ENCODE measurements around the gene KLHL1.

The KLHL1 gene

DNA sequence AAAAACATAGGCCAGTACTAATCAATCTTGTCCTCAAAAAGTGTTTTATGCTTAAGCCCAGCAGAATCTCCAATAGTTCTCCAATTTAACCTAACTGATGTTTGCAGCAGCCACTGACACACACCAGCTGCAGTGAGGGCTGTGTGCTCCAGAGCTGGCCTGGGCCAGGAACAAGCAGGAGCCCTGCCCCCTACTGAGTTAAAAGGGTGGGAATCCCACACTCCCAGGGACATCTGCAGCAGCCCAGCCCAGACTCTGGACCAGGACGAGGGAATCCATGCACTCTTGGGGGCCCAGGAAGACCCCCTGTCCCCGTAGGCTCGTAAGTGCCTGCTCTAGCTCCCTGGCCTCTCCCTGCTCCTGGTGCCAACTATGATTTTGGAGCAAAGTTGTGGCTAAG lies 92.1 kb downstream of the KLHL1 start:
- WGBS (ENCODE audit: insufficient coverage, insufficient read length), result no CpG with 5 or more reads among the region's 3 CpGs
- no peaks in the 10 kb centered on the region for H3K9me3 ChIP-seq (ENCODE audit: control insufficient read depth, insufficient read depth, low read length)
- H3K27me3 ChIP-seq (ENCODE audit: control insufficient read depth, insufficient read depth, low read length), result no peaks in the 10 kb centered on the region
- H3K36me3 ChIP-seq (ENCODE audit: control insufficient read depth, insufficient read depth, low read length), result no peaks in the 10 kb centered on the region
- H3K4me1 ChIP-seq (ENCODE audit: control insufficient read depth, insufficient read depth, low read length), result no peaks in the 10 kb centered on the region
- no peak for DNase-seq (ENCODE audit: low read depth, low spot score)
- H3K4me3 ChIP-seq (ENCODE audit: low read length), result no peak overlapping the region
- no peak overlapping the region for H3K27ac ChIP-seq (ENCODE audit: low read length)

GRCh38 chr13:70014337-70014736 lies 93.9 kb downstream of the KLHL1 start:
- no peak for DNase-seq (ENCODE audit: low read depth, low spot score)
- H3K36me3 ChIP-seq (ENCODE audit: control insufficient read depth, insufficient read depth, low read length), result no peaks in the 10 kb centered on the region
- no peaks in the 10 kb centered on the region for H3K4me1 ChIP-seq (ENCODE audit: control insufficient read depth, insufficient read depth, low read length)
- H3K27me3 ChIP-seq (ENCODE audit: control insufficient read depth, insufficient read depth, low read length), result no peaks in the 10 kb centered on the region
- H3K9me3 ChIP-seq (ENCODE audit: control insufficient read depth, insufficient read depth, low read length), result no peaks in the 10 kb centered on the region
- no peak overlapping the region for H3K4me3 ChIP-seq (ENCODE audit: low read length)
- no peak overlapping the region for H3K27ac ChIP-seq (ENCODE audit: low read length)

GRCh38 chr13:69999875-70000274 lies 108.4 kb downstream of the KLHL1 start:
- Histone ChIP-seq H3K27me3 (ENCODE audit: control insufficient read depth, insufficient read depth, low read length) (no peaks in the 10 kb centered on the region), H3K36me3 (ENCODE audit: control insufficient read depth, insufficient read depth, low read length) (no peaks in the 10 kb centered on the region), H3K9me3 (ENCODE audit: control insufficient read depth, insufficient read depth, low read length) (no peaks in the 10 kb centered on the region), H3K4me1 (ENCODE audit: control insufficient read depth, insufficient read depth, low read length) (no peaks in the 10 kb centered on the region), H3K4me3 (ENCODE audit: low read length) (no peak overlapping the region), H3K27ac (ENCODE audit: low read length) (no peak overlapping the region)
- WGBS (ENCODE audit: insufficient coverage, insufficient read length), result no CpG with 5 or more reads among the region's 2 CpGs
- no peak for DNase-seq (ENCODE audit: low read depth, low spot score)

GRCh38 chr13:69997061-69997460 lies 111.2 kb downstream of the KLHL1 start:
- Histone ChIP-seq H3K4me3 (ENCODE audit: low read length) (no peak overlapping the region), H3K4me1 (ENCODE audit: control insufficient read depth, insufficient read depth, low read length) (no peaks in the 10 kb centered on the region), H3K36me3 (ENCODE audit: control insufficient read depth, insufficient read depth, low read length) (no peaks in the 10 kb centered on the region), H3K27ac (ENCODE audit: low read length) (no peak overlapping the region), H3K27me3 (ENCODE audit: control insufficient read depth, insufficient read depth, low read length) (no peaks in the 10 kb centered on the region), H3K9me3 (ENCODE audit: control insufficient read depth, insufficient read depth, low read length) (no peaks in the 10 kb centered on the region)
- DNase-seq (ENCODE audit: low read depth, low spot score), result no peak
- WGBS (ENCODE audit: insufficient coverage, insufficient read length), result no CpG with 5 or more reads among the region's 4 CpGs

DNA sequence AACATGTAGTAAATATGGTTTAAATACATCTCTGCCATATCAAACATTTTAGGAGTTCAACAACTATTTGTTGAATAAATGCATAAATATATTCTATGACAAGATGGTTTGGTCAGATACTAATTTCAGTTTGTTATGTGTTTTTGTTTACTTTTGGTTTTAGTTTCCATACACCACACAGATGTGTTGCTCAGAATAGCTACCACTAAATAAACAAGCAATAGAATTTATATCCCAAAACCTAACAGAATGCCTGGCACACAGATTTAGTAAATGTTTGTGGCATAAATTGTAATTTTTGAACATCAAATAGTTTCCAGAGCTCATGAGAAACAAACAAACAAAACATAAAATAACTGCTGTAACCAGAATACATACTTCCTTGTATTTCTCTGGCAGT lies 127.5 kb downstream of the KLHL1 start:
- no peak overlapping the region for H3K27ac ChIP-seq (ENCODE audit: low read length)
- H3K4me1 ChIP-seq (ENCODE audit: control insufficient read depth, insufficient read depth, low read length), result no peaks in the 10 kb centered on the region
- no peaks in the 10 kb centered on the region for H3K36me3 ChIP-seq (ENCODE audit: control insufficient read depth, insufficient read depth, low read length)
- no peak for DNase-seq (ENCODE audit: low read depth, low spot score)
- H3K27me3 ChIP-seq (ENCODE audit: control insufficient read depth, insufficient read depth, low read length), result no peaks in the 10 kb centered on the region
- no peak overlapping the region for H3K4me3 ChIP-seq (ENCODE audit: low read length)
- no peaks in the 10 kb centered on the region for H3K9me3 ChIP-seq (ENCODE audit: control insufficient read depth, insufficient read depth, low read length)

DNA sequence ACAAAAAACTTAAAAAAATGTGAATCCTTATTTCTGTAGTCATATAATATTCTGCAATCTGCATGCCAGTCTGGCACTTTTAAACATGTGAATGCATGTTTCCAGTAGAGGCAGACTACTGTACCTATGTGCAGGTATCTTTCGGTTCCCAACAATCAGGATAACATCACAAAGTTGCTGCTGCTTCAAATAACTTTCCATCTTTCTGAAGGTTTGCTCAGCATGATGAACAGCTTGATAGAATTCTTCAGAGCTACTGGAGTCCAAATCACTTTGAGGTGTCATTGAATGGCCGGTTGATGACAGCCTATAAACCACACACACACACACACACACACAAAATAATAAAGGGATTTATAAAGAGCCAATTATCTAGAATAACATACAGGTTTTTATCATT lies 132.8 kb downstream of the KLHL1 start:
- Histone ChIP-seq H3K27me3 (ENCODE audit: control insufficient read depth, insufficient read depth, low read length) (no peaks in the 10 kb centered on the region), H3K27ac (ENCODE audit: low read length) (no peak overlapping the region), H3K36me3 (ENCODE audit: control insufficient read depth, insufficient read depth, low read length) (no peaks in the 10 kb centered on the region), H3K9me3 (ENCODE audit: control insufficient read depth, insufficient read depth, low read length) (no peaks in the 10 kb centered on the region), H3K4me3 (ENCODE audit: low read length) (no peak overlapping the region), H3K4me1 (ENCODE audit: control insufficient read depth, insufficient read depth, low read length) (no peaks in the 10 kb centered on the region)
- no peak for DNase-seq (ENCODE audit: low read depth, low spot score)
- WGBS (ENCODE audit: insufficient coverage, insufficient read length), result no CpG with 5 or more reads among the region's 2 CpGs

DNA sequence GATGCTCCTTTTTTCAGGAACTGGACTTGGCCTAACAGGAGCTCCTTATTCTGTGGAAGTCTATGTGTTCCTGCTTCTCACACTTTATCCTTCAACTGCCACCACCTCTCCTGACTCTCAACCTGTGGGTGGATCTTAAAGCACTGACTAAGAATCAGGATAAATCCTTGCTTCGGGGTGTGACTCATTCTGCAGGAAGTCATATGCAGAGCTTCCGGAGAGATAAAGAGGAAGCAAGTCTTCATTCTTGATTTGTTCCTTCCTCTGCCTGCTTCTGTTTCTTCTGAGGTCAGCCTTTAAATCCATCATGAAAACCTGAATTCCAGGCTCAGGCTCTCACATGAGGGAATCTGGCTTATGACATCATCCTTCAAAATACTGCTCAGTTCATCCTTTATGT lies 137.7 kb downstream of the KLHL1 start:
- H3K27me3 ChIP-seq (ENCODE audit: control insufficient read depth, insufficient read depth, low read length), result no peaks in the 10 kb centered on the region
- no CpG with 5 or more reads among the region's 2 CpGs for WGBS (ENCODE audit: insufficient coverage, insufficient read length)
- no peaks in the 10 kb centered on the region for H3K4me1 ChIP-seq (ENCODE audit: control insufficient read depth, insufficient read depth, low read length)
- H3K9me3 ChIP-seq (ENCODE audit: control insufficient read depth, insufficient read depth, low read length), result no peaks in the 10 kb centered on the region
- H3K4me3 ChIP-seq (ENCODE audit: low read length), result no peak overlapping the region
- H3K27ac ChIP-seq (ENCODE audit: low read length), result no peak overlapping the region
- no peaks in the 10 kb centered on the region for H3K36me3 ChIP-seq (ENCODE audit: control insufficient read depth, insufficient read depth, low read length)
- DNase-seq (ENCODE audit: low read depth, low spot score), result no peak

- H3K27me3 ChIP-seq (ENCODE audit: control insufficient read depth, insufficient read depth, low read length), result no peaks in the 10 kb centered on the region
- WGBS (ENCODE audit: insufficient coverage, insufficient read length), result no CpG with 5 or more reads among the region's 2 CpGs
- no peaks in the 10 kb centered on the region for H3K9me3 ChIP-seq (ENCODE audit: control insufficient read depth, insufficient read depth, low read length)
- H3K27ac ChIP-seq (ENCODE audit: low read length), result no peak overlapping the region
- DNase-seq (ENCODE audit: low read depth, low spot score), result no peak
- no peak overlapping the region for H3K4me3 ChIP-seq (ENCODE audit: low read length)
- H3K36me3 ChIP-seq (ENCODE audit: control insufficient read depth, insufficient read depth, low read length), result no peaks in the 10 kb centered on the region
- peaks cover 2% of the 10 kb centered on the region; the same call in 1 of the 2 replicates for H3K4me1 ChIP-seq (ENCODE audit: control insufficient read depth, insufficient read depth, low read length)
These were observed 149.2 kb downstream of the KLHL1 start for GRCh38 chr13:69959046-69959445.

DNA sequence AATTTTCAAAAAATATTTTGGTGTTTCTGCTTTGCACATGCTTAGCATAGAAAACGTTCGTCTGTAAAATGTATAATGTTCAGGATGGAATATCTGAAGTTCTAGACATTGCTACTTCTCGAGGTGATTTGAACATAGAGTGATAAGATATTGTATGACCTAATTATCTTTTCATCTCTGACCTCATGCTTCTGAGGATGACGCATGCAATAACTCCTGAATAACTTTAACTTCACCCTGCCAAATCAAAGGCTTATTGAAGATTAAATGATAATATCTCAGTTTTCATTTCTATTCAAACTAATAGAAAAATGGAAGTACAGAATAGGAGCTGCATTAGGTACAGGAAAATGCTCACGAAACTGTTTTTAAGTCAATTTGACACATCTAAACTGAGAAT lies 151.4 kb downstream of the KLHL1 start:
- no peaks in the 10 kb centered on the region for H3K36me3 ChIP-seq (ENCODE audit: control insufficient read depth, insufficient read depth, low read length)
- no peak for DNase-seq (ENCODE audit: low read depth, low spot score)
- no peak overlapping the region for H3K27ac ChIP-seq (ENCODE audit: low read length)
- H3K9me3 ChIP-seq (ENCODE audit: control insufficient read depth, insufficient read depth, low read length), result no peaks in the 10 kb centered on the region
- H3K4me3 ChIP-seq (ENCODE audit: low read length), result no peak overlapping the region
- no CpG with 5 or more reads among the region's 5 CpGs for WGBS (ENCODE audit: insufficient coverage, insufficient read length)
- no peaks in the 10 kb centered on the region for H3K27me3 ChIP-seq (ENCODE audit: control insufficient read depth, insufficient read depth, low read length)
- H3K4me1 ChIP-seq (ENCODE audit: control insufficient read depth, insufficient read depth, low read length), result peaks cover 2% of the 10 kb centered on the region; the same call in 1 of the 2 replicates

GRCh38 chr13:69956349-69956748 lies 151.9 kb downstream of the KLHL1 start:
- Histone ChIP-seq H3K27me3 (ENCODE audit: control insufficient read depth, insufficient read depth, low read length) (no peaks in the 10 kb centered on the region), H3K27ac (ENCODE audit: low read length) (no peak overlapping the region), H3K36me3 (ENCODE audit: control insufficient read depth, insufficient read depth, low read length) (no peaks in the 10 kb centered on the region), H3K4me1 (ENCODE audit: control insufficient read depth, insufficient read depth, low read length) (peaks cover 2% of the 10 kb centered on the region; the same call in 1 of the 2 replicates), H3K4me3 (ENCODE audit: low read length) (no peak overlapping the region), H3K9me3 (ENCODE audit: control insufficient read depth, insufficient read depth, low read length) (no peaks in the 10 kb centered on the region)
- DNase-seq (ENCODE audit: low read depth, low spot score), result no peak
- WGBS (ENCODE audit: insufficient coverage, insufficient read length), result no CpG with 5 or more reads among the region's 2 CpGs

GRCh38 chr13:69955271-69955670 lies 153.0 kb downstream of the KLHL1 start:
- Histone ChIP-seq H3K4me3 (ENCODE audit: low read length) (no peak overlapping the region), H3K27ac (ENCODE audit: low read length) (no peak overlapping the region), H3K27me3 (ENCODE audit: control insufficient read depth, insufficient read depth, low read length) (no peaks in the 10 kb centered on the region), H3K9me3 (ENCODE audit: control insufficient read depth, insufficient read depth, low read length) (no peaks in the 10 kb centered on the region), H3K36me3 (ENCODE audit: control insufficient read depth, insufficient read depth, low read length) (no peaks in the 10 kb centered on the region), H3K4me1 (ENCODE audit: control insufficient read depth, insufficient read depth, low read length) (peaks cover 2% of the 10 kb centered on the region; the same call in 1 of the 2 replicates)
- DNase-seq (ENCODE audit: low read depth, low spot score), result no peak

All from iPS DF 6.9 (cell line).